PC-3 (cell line): ENCODE data around the gene RTBDN. TPM values are rescaled to one million over a fixed set of nuclear protein-coding genes. Genes with fewer than 3 reads are reported as not detected.

ENCODE experiments used
- ATAC-seq: fragments of 200-7000 bp; cut with Tn5 transposase; 2 replicates; pipeline ENCODE4 v1.9.1; 2020; ENCODE audit warnings: mild to moderate bottlenecking, moderate library complexity
- Bru-seq: library from RNA; stranded (reverse); fragments of 400-500 nt; gene quantifications from one replicate; lab custom pipeline; 2021; lab: Mats Ljungman, UMichigan
- BruChase-seq, 2 experiments: library from RNA; stranded (reverse); fragments of 400-500 nt; gene quantifications; one replicate each; lab custom pipeline; 2021; lab: Mats Ljungman, UMichigan
- BruUV-seq: library from RNA; stranded (reverse); fragments of 400-500 nt; replicated peaks from 2 replicates; lab custom pipeline; 2021; lab: Mats Ljungman, UMichigan
- CTCF ChIA-PET: fragments of 300-600 bp; sonication (Branson Sonifier 250); formaldehyde crosslinking; loops from one replicate; lab custom pipeline; 2022; ENCODE audit warnings: antibody characterized with exemption; lab: Charles Lee
- POLR2A ChIA-PET: fragments of 300-600 bp; sonication (Branson Sonifier 250); formaldehyde crosslinking; loops from one replicate; lab custom pipeline; 2022; ENCODE audit warnings: antibody characterized with exemption; ENCODE audit not compliant: unreplicated experiment; lab: Charles Lee
- DNase-seq: peaks from one replicate; pipeline ENCODE4 v3.0.0-alpha.2; 2015
- H2AFZ ChIP-seq: fragments of 300-600 bp; sonication (generic); 2 replicates; pipeline ENCODE4 v1.6.0; 2016; ENCODE audit warnings: antibody characterized with exemption, low read length
- H3F3A ChIP-seq: fragments of 300-600 bp; sonication (generic); one replicate; pipeline ENCODE4 v1.6.0; 2017; ENCODE audit warnings: antibody characterized with exemption, low read length, control low read depth, mild to moderate bottlenecking; ENCODE audit not compliant: unreplicated experiment
- H3K27ac ChIP-seq: fragments of 300-600 bp; sonication (generic); 2 replicates; pipeline ENCODE4 v1.5.1; 2016; ENCODE audit warnings: mild to moderate bottlenecking, low read length
- H3K27me3 ChIP-seq: fragments of 300-600 bp; sonication (generic); 2 replicates; pipeline ENCODE4 v1.6.1; 2016; ENCODE audit warnings: low read length, mixed read lengths
- H3K36me3 ChIP-seq: fragments of 300-600 bp; sonication (generic); 2 replicates; pipeline ENCODE4 v1.6.1; 2016; ENCODE audit warnings: low read depth, mixed run types, low read length, mixed read lengths
- H3K4me1 ChIP-seq: fragments of 300-600 bp; sonication (generic); 2 replicates; pipeline ENCODE4 v1.5.1; 2016; ENCODE audit warnings: low read length; ENCODE audit not compliant: insufficient read depth
- H3K4me2 ChIP-seq: fragments of 300-600 bp; sonication (generic); 2 replicates; pipeline ENCODE4 v1.6.0; 2016; ENCODE audit warnings: low read length
- H3K4me3 ChIP-seq: fragments of 300-600 bp; sonication (generic); 2 replicates; pipeline ENCODE4 v1.5.1; 2016; ENCODE audit warnings: mild to moderate bottlenecking, low read length, mixed read lengths
- H3K79me2 ChIP-seq: fragments of 300-600 bp; sonication (generic); 2 replicates; pipeline ENCODE4 v1.6.1; 2017; ENCODE audit warnings: low read length, mixed read lengths
- H3K9ac ChIP-seq: fragments of 300-600 bp; sonication (generic); 2 replicates; pipeline ENCODE4 v1.6.0; 2016; ENCODE audit warnings: mild to moderate bottlenecking, low read length
- H3K9me2 ChIP-seq: fragments of 300-600 bp; sonication (generic); replicated peaks from 2 replicates; pipeline ENCODE4 v1.6.1; 2016; ENCODE audit warnings: mixed run types, low read length, mixed read lengths
- H3K9me3 ChIP-seq: fragments of 300-600 bp; sonication (generic); 2 replicates; pipeline ENCODE4 v1.6.1; 2016; ENCODE audit warnings: low read length, mixed read lengths
- H4K20me1 ChIP-seq: fragments of 300-600 bp; sonication (generic); 2 replicates; pipeline ENCODE4 v1.6.1; 2016; ENCODE audit warnings: low read length, mixed read lengths
- CTCF ChIP-seq: fragments of 300-600 bp; sonication (generic); conservative IDR thresholded peaks from 2 replicates; pipeline ENCODE4 v1.5.1; 2017; ENCODE audit warnings: antibody characterized with exemption, low read depth, mild to moderate bottlenecking, low read length
- EZH2 ChIP-seq: fragments of 300-600 bp; sonication (generic); IDR thresholded peaks from one replicate; pipeline ENCODE4 v1.6.1; 2017; ENCODE audit warnings: antibody characterized with exemption, mild to moderate bottlenecking, low read length; ENCODE audit not compliant: unreplicated experiment
- EZH2phosphoT487 ChIP-seq: fragments of 300-600 bp; sonication (generic); IDR thresholded peaks from 2 replicates; pipeline ENCODE4 v1.6.1; 2018; ENCODE audit warnings: mild to moderate bottlenecking, antibody characterized with exemption, low read length, borderline replicate concordance
- intact Hi-C: fragments of 100-400 bp; cut with micrococcal nuclease; formaldehyde crosslinking; loops from 2 replicates; pipeline ENCODE4 v1.9.0; 2023
- long read RNA-seq: library from polyadenylated mRNA; unstranded; transcript quantifications from one replicate; pipeline ENCODE4 v2.0.0, GENCODE V29; 2021; ENCODE audit not compliant: unreplicated experiment
- total RNA-seq: library from RNA; depleted of rRNA; stranded (reverse); fragments of >200 nt; gene quantifications from 2 replicates; pipeline ENCODE4 v1.2.3, GENCODE V29; 2014; rRNA removed

The RTBDN gene
- total RNA-seq (0.81 and 3.7 TPM in 2 replicates), Bru-seq, nascent RNA (percentile 19 among the genes with signal in this experiment), BruChase-seq, experiment 1, labeled RNA remaining after a 6-hour chase (percentile 25 among the genes with signal in this experiment), BruChase-seq, experiment 2, labeled RNA remaining after a 2-hour chase (percentile 21 among the genes with signal in this experiment)
- long read RNA-seq, partial matches to known transcripts: 1 of 2 reads
- long read RNA-seq, other reads (novel, unspliced or antisense): 0 of 2 reads

GRCh38 chr19:12834566-12834943 is at the start of gene RTBDN:
TSS of gene RTBDN (minus strand) at chr19:12834579. CDS start at chr19:12829979, 4,600 bp downstream.
- POLR2A ChIA-PET: no interaction called here
- peaks cover 17% of the 10 kb centered on the region for H3K4me1 ChIP-seq
- H3K27me3 ChIP-seq: peaks cover 11% of the 10 kb centered on the region

GRCh38 chr19:12882589-12882988 is 48.2 kb upstream of the RTBDN start:
- Histone ChIP-seq H3K4me2 (no peak overlapping the region), H3K79me2 (0 out of 2 replicates have a peak, but pooled peaks cover 4% of the 10 kb centered on the region), H2AFZ (no peak overlapping the region), H3K9ac (no peak overlapping the region), H4K20me1 (no peaks in the 10 kb centered on the region), H3K4me1 (peaks cover 7% of the 10 kb centered on the region; the same call in 1 of the 2 replicates), H3K27ac (no peak overlapping the region), H3K27me3 (peaks cover 9% of the 10 kb centered on the region; the same call in 1 of the 2 replicates), H3F3A (no peaks in the 10 kb centered on the region), H3K9me3 (peaks cover 9% of the 10 kb centered on the region; the same call in 1 of the 2 replicates), H3K36me3 (no peaks in the 10 kb centered on the region; the same call in 1 of the 2 replicates), H3K4me3 (no peak overlapping the region), H3K9me2 (no peaks in the 10 kb centered on the region)
- no peak for DNase-seq
- intact Hi-C loops: no loop called here
- ATAC-seq: no peak
- TF ChIP-seq EZH2phosphoT487: no peak
- no peak for TF ChIP-seq EZH2
- no peak for TF ChIP-seq CTCF
- ChIA-PET CTCF (interaction anchor here (0.7 kb wide), 1 partner anchor 10 kb away, joined by 5 read pairs; no protein-coding TSS in a partner anchor), POLR2A (interaction anchor here (0.6 kb wide), 1 partner anchor 211 kb away, joined by 3 read pairs; no protein-coding TSS in a partner anchor)
- no TSS peak for BruUV-seq

More at GRCh38 chr19:12834566-12834943, at the start of gene RTBDN:
- Histone ChIP-seq H3K79me2 (no peaks in the 10 kb centered on the region), H3K36me3 (no peaks in the 10 kb centered on the region), H3K4me2 (peak within 1 kb of the TSS; percentile 83), H3K27ac (no peak within 1 kb of the TSS), H3F3A (peaks cover 4% of the 10 kb centered on the region), H3K9me3 (no peaks in the 10 kb centered on the region), H3K9me2 (no peaks in the 10 kb centered on the region), H3K9ac (no peak within 1 kb of the TSS), H3K4me3 (peak within 1 kb of the TSS; percentile 71), H2AFZ (peak within 1 kb of the TSS; percentile 68), H4K20me1 (no peaks in the 10 kb centered on the region)
- no peak for TF ChIP-seq EZH2phosphoT487
- TF ChIP-seq EZH2: no peak
- TF ChIP-seq CTCF: no peak
- ATAC-seq: no peak
- CTCF ChIA-PET: no interaction called here
- peak; percentile 35 for DNase-seq
- intact Hi-C loops: no loop called here
- BruUV-seq: no TSS peak
